ENCODE measurements around the gene LHX5.

GRCh38 chr12:113438523-113439300 is 33.0 kb downstream of the LHX5 start:
- TF ChIP-seq POLR2A (IDR thresholded peaks at IDR 0.05; ENCODE audit: low read depth, low read length), result no peak
- TF ChIP-seq TAF1 (IDR thresholded peaks at IDR 0.05; ENCODE audit: low read depth, low read length), result no peak
- no peak for TF ChIP-seq POLR2AphosphoS5 (IDR thresholded peaks at IDR 0.05; ENCODE audit: low read depth, low read length)
- no peak for TF ChIP-seq POU2F2 (IDR thresholded peaks at IDR 0.05; ENCODE audit: low read depth, low read length)

Measured in GM12891 (cell line).